ENCODE results near the gene INCENP. TPM values are rescaled to one million over a fixed set of nuclear protein-coding genes. Genes with fewer than 3 reads are reported as not detected.

The INCENP gene
- total and polyA plus RNA-seq, 10 donors = 1.8 to 32.4 (median 22.7) TPM

- no peak for DNase-seq
Observed at GRCh38 chr11:62122076-62122475, 1.7 kb upstream of the INCENP start.

GRCh38 chr11:62124186-62125113 lies 639 bp downstream of the INCENP start:
- WGBS, 5 donors = 5 to 8% (median 6%) methylated on average over 28 to 39 of the region's 39 CpGs
- H3K4me3 ChIP-seq = peak overlapping the region; percentile 82 to 98 (median 97)
- H3K4me1 ChIP-seq = peaks cover 11 to 33% (median 24%) of the 10 kb centered on the region in 6 donors
- H3K27me3 ChIP-seq (replicated peaks in 1 of 7) = no peaks in the 10 kb centered on the region
- intact Hi-C loops (cut with DNase I; ENCODE audit: low total_unique reads) = no loop called here
- TF ChIP-seq, protein P1, sequence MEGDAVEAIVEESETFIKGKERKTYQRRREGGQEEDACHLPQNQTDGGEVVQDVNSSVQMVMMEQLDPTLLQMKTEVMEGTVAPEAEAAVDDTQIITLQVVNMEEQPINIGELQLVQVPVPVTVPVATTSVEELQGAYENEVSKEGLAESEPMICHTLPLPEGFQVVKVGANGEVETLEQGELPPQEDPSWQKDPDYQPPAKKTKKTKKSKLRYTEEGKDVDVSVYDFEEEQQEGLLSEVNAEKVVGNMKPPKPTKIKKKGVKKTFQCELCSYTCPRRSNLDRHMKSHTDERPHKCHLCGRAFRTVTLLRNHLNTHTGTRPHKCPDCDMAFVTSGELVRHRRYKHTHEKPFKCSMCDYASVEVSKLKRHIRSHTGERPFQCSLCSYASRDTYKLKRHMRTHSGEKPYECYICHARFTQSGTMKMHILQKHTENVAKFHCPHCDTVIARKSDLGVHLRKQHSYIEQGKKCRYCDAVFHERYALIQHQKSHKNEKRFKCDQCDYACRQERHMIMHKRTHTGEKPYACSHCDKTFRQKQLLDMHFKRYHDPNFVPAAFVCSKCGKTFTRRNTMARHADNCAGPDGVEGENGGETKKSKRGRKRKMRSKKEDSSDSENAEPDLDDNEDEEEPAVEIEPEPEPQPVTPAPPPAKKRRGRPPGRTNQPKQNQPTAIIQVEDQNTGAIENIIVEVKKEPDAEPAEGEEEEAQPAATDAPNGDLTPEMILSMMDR (IDR thresholded peaks at IDR 0.05 in 8 of 11, conservative IDR thresholded peaks at IDR 0.05 in 3 of 11) = no peak
- TF ChIP-seq POLR2AphosphoS5 (IDR thresholded peaks at IDR 0.05) (no peak), POLR2A (IDR thresholded peaks at IDR 0.05) (no peak)
- peak overlapping the region in 7 of 8 donors; percentile 69 to 90 (median 82) for H3K27ac ChIP-seq
- H3K36me3 ChIP-seq = peaks cover 0 to 18% (median 14%) of the 10 kb centered on the region in 6 donors
- DNase-seq = no peak
- H3K9me3 ChIP-seq = no peaks in the 10 kb centered on the region

More at GRCh38 chr11:62122076-62122475, 1.7 kb upstream of the INCENP start:
- H3K4me1 ChIP-seq = peaks cover 11 to 33% (median 24%) of the 10 kb centered on the region in 6 donors
- H3K4me3 ChIP-seq = no peak overlapping the region
- intact Hi-C loops (cut with DNase I; ENCODE audit: low total_unique reads) = no loop called here
- no peaks in the 10 kb centered on the region for H3K36me3 ChIP-seq
- H3K27me3 ChIP-seq (replicated peaks in 1 of 7) = no peaks in the 10 kb centered on the region
- TF ChIP-seq POLR2AphosphoS5 (IDR thresholded peaks at IDR 0.05) = no peak
- no peak for TF ChIP-seq POLR2A (IDR thresholded peaks at IDR 0.05)
- H3K27ac ChIP-seq = no peak overlapping the region
- H3K9me3 ChIP-seq = peaks cover 0 to under 1% (median 0%) of the 10 kb centered on the region in 8 donors
- WGBS, 5 donors = 74 to 90% (median 81%) methylated on average over 6 of the region's 6 CpGs

DNA sequence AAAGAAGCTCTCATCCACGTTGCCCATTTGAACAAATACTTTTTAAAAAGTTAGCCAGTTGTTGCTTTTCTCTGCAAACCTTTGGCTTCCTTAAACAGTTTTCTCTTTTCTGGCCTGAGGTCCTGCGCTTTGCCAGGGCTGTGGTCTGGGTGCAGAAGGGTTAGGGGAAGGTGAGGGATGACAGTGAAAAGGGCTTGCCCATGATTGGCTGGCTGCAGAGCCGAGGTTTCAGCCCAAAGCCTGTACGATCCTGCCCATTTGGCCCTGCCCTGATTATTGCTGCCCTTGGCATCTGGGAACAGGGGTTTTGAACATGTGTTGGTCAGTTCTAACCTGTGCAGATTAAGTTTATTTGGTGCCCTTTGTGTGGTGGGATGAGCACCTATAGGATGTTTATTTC lies 1.5 kb downstream of the INCENP start:
- Histone ChIP-seq H3K36me3 (peaks cover 0 to 26% (median 23%) of the 10 kb centered on the region in 6 donors), H3K4me3 (peak overlapping the region in 4 of 8 donors; percentile 92 to 98 (median 98)), H3K9me3 (no peaks in the 10 kb centered on the region), H3K27me3 (replicated peaks in 1 of 7) (no peaks in the 10 kb centered on the region), H3K4me1 (peaks cover 11 to 33% (median 24%) of the 10 kb centered on the region in 6 donors), H3K27ac (no peak overlapping the region)
- TF ChIP-seq, protein P1 (IDR thresholded peaks at IDR 0.05 in 8 of 11, conservative IDR thresholded peaks at IDR 0.05 in 3 of 11) = no peak
- intact Hi-C loops (cut with DNase I; ENCODE audit: low total_unique reads) = no loop called here
- DNase-seq = no peak
- WGBS, 5 donors = 36 to 69% (median 51%) methylated on average over 4 of the region's 4 CpGs

- Histone ChIP-seq H3K36me3 (peaks cover 0 to 32% (median 29%) of the 10 kb centered on the region in 6 donors), H3K27ac (no peak overlapping the region), H3K27me3 (replicated peaks in 1 of 7) (no peaks in the 10 kb centered on the region), H3K4me1 (peaks cover 11 to 33% (median 24%) of the 10 kb centered on the region in 6 donors), H3K4me3 (peak overlapping the region in 1 of 8 donors; percentile 92), H3K9me3 (no peaks in the 10 kb centered on the region)
- WGBS, 5 donors = 44 to 67% (median 62%) methylated on average over 3 of the region's 3 CpGs
- DNase-seq = no peak
- TF ChIP-seq POLR2AphosphoS5 (IDR thresholded peaks at IDR 0.05) (no peak), POLR2A (IDR thresholded peaks at IDR 0.05) (no peak)
- TF ChIP-seq, protein P1 (IDR thresholded peaks at IDR 0.05 in 8 of 11, conservative IDR thresholded peaks at IDR 0.05 in 3 of 11) = no peak
- intact Hi-C loops (cut with DNase I; ENCODE audit: low total_unique reads) = no loop called here
Observed at GRCh38 chr11:62125881-62126280, 2.1 kb downstream of the INCENP start.

All from spleen (tissue), 11 donors.